GM13977 (cell line): ENCODE results near the gene C19orf85.
A peak's percentile ranks its signal among the peaks of the same experiment; 100 is the strongest.

Source experiments
- DNase-seq: peaks from one replicate; pipeline ENCODE4 v3.0.0; 2012; ENCODE audit warnings: low spot score
- CTCF ChIP-seq: IDR thresholded peaks from 2 replicates; pipeline ENCODE4 v1.5.1; 2012; ENCODE audit warnings: mild to moderate bottlenecking, control low read depth; ENCODE audit not compliant: insufficient read depth; ENCODE audit errors: extremely low read depth, missing control alignments
- in situ Hi-C: fragments of 300-500 bp; cut with MboI; formaldehyde crosslinking; loops from one replicate; pipeline ENCODE4 v1.12.0; 2022; ENCODE audit warnings: low sequenced_read_pairs, low pct_unique_long_range_greater_than_20kb, mixed read lengths, inconsistent platforms; ENCODE audit not compliant: unreplicated experiment

C19orf85 gene

GRCh38 chr19:55419103-55419502 is 45.4 kb downstream of the C19orf85 start:
- no peak for DNase-seq
- in situ Hi-C loops = no loop called here
- no peak for TF ChIP-seq CTCF

GRCh38 chr19:55418185-55418584 is 46.4 kb downstream of the C19orf85 start:
- DNase-seq = peak; percentile 72
- peak; percentile 76 for TF ChIP-seq CTCF
- in situ Hi-C loops = no loop called here
